ENCODE results near the gene CFAP52.
A peak's percentile ranks its signal among the peaks of the same experiment; 100 is the strongest.
"Not testable (repeated sequence)": the region's sequence is repeated elsewhere in the genome, so short reads cannot be mapped to it uniquely, and the experiment has no call there.

CFAP52 gene

DNA sequence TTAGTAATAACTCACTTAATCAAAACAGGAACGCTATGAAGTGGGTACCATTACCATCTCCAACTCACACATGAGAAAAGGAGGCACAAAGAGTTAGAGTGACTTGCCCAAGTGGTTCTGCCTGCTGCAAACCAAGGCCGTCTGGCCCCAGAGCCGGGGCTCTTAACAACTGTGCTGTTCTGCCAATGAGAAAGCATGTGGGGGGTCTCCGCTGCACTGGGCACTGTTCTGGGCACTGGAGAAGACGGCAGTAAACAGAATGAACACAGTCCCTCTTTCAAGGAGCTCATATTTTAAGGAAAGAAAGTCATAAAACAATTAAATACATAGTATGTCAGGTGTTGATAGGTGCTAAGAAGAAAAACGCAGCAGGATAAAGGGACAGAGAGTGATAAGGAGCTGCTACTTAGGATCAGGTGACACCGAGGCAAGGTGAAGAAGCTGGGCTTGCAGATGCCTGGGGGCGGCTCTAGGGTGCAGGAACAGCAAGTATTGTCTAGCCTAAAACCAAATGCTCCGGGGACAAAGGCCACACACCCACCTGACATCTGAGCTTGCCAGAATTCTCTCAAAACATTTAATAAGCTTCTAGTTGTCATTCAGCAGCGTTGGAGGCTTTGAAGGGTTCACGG lies 7.4 kb upstream of the CFAP52 start:
- TF ChIP-seq, protein P1, sequence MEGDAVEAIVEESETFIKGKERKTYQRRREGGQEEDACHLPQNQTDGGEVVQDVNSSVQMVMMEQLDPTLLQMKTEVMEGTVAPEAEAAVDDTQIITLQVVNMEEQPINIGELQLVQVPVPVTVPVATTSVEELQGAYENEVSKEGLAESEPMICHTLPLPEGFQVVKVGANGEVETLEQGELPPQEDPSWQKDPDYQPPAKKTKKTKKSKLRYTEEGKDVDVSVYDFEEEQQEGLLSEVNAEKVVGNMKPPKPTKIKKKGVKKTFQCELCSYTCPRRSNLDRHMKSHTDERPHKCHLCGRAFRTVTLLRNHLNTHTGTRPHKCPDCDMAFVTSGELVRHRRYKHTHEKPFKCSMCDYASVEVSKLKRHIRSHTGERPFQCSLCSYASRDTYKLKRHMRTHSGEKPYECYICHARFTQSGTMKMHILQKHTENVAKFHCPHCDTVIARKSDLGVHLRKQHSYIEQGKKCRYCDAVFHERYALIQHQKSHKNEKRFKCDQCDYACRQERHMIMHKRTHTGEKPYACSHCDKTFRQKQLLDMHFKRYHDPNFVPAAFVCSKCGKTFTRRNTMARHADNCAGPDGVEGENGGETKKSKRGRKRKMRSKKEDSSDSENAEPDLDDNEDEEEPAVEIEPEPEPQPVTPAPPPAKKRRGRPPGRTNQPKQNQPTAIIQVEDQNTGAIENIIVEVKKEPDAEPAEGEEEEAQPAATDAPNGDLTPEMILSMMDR (IDR thresholded peaks at IDR 0.05; ENCODE audit: low read depth, low read length): no peak

DNA sequence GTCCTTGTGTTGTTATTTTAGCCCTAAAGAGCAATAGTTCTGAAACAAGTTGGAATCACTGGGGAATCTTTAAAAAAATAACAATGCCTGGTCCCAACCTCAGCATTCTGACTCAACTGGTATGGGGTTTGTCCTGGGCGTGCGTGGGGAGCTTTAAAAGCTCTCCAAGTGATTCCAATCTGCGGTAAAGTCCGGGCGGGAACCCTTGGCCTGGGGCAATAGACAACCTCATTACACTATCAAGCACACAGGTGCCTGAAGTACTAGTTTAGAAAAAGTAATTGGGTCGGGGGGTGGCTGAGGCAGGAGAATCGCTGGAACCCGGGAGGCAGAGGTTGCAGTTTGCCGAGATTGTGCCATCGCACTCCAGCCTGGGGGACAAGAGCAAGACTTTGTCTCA lies 5.2 kb upstream of the CFAP52 start:
- no peak overlapping the region for H3K4me3 ChIP-seq (ENCODE audit: low read depth, low read length)
- TF ChIP-seq, protein P1 (IDR thresholded peaks at IDR 0.05; ENCODE audit: low read depth, low read length): no peak

More for the DNA sequence above, 7.4 kb upstream of the CFAP52 start:
- no peak overlapping the region for H3K4me3 ChIP-seq (ENCODE audit: low read depth, low read length)

DNA sequence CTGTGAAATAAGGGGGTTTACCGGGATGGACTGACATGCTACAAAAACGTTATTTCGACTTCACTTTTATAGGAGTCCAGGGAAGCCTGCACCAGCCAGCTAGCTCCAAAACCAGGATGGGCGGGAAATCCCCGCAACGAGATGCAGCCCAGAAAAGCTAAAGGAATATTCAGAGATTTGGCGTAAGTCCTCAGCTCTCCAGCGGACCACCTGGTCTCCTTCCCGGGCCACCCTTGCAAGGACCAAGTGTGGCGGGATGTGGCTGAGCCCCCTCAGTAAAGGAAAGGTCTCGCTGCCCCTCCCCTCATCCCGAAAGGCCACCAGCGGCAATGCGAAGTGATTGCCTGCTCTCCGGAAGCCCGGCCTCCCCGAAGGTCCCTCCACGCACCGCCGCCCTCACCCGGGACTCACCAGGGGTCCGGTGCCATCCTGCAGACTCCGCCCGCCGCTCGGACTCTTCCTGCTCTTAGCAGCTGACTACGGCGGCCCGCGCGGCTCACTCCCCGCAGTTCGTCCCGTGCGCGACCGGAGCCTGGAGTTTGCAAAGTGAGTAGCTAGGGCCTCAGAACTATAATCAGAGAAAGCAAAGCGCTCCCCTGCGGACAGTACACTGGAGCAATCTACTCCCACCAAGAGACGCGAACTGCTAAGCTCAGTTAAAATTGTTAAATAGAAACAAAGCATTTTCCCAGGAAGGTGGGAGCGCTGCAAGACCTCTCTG lies 901 bp upstream of the CFAP52 start, which contains the start of gene STX8:
TSS of gene STX8 (minus strand) at position 440 of the 721 bp plus-strand sequence. CDS start at position 428, 12 bp downstream.
- TF ChIP-seq, protein P1 (IDR thresholded peaks at IDR 0.05; ENCODE audit: low read depth, low read length): no peak
- peak within 1 kb of the TSS; percentile 96 for H3K4me3 ChIP-seq (ENCODE audit: low read depth, low read length)

DNA sequence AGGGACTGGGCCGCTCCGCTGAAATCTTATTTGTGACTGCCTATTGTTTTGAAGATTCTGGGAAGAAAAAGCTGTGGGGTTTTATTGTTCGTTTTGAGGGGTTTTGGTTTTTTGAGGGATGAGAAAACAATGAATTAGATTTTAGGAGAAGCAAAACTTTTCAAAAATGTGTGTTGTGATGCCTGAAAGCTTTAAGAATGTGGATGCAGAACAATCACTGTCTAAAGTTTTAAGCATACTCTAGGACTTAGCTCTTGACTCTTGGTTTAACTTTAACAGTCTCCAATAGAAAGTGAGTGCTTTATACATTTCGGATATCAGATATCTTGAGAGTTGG lies 899 bp downstream of the CFAP52 start:
- H3K4me3 ChIP-seq (ENCODE audit: low read depth, low read length): no peak overlapping the region
- TF ChIP-seq, protein P1 (IDR thresholded peaks at IDR 0.05; ENCODE audit: low read depth, low read length): no peak

DNA sequence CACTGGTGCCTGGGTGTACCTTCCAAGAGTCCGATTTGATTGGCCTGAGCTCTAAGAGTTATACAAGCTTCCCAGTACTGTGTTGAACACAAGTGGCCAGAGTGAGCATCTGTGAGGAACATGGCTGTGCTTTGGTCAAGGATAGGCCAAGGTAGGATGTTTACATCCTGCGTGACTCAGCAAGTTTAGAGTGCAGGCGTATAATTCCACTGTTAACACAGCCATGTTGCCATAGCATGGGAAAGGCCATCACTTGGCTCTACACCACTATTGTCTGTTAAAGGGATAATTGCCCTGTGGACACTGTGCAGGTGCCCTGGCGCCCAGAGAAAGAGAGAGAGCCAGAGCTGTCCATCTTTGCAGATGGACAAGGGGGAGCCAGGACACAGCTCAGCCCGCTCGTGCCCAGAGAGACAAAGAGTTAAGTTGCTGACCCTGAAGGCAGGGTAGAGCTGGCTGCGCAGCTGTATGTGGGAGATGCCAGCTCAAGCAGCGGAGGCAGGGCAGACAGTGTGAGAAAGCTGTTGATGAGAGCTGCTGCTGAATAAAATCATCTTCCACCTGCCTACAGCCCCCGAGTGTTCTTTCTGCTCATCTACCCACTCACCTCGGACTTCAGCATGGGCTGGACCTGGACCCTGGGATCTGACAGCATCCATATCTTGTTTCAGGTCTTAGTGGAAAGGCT lies 11.7 kb downstream of the CFAP52 start:
- no peak overlapping the region for H3K4me3 ChIP-seq (ENCODE audit: low read depth, low read length)
- TF ChIP-seq, protein P1 (IDR thresholded peaks at IDR 0.05; ENCODE audit: low read depth, low read length): no peak

DNA sequence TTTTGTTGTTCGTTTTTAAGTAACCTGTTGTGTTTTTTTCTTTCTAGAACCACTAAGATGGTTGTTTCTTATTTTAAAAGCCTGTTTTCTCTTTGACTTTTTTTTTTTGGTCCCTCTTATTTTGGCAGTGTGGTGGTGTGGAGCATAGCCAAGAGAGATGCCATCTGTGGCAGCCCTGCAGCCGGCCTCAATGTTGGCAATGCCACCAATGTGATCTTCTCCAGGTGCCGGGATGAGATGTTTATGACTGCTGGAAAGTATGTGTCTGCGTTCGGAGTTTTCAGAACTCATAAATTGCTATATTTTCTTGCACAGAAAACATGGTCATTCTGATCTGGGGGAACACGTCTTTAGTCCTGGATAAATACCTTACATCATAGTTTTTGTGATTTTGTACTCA lies 17.6 kb downstream of the CFAP52 start:
- TF ChIP-seq, protein P1 (IDR thresholded peaks at IDR 0.05; ENCODE audit: low read depth, low read length): no peak
- H3K4me3 ChIP-seq (ENCODE audit: low read depth, low read length): no peak overlapping the region

DNA sequence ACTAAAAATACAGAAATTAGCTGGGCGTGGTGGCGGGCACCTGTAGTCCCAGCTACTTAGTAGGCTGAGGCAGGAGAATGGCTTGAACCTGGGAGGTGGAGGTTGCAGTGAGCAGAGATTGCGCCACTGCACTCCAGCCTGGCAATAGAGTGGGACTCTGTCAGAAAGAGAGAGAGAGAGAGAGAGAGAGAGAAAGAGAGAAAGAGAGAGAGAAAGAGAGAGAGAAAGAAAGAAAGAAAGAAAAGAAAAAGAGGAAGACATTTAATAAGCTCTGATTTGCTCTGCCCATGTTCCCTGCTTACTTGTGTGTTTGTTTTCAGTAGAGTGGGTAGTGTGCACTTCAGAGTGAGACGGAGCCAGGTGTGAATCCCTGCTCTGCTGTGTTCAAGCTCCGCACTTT lies 21.2 kb downstream of the CFAP52 start:
- H3K4me3 ChIP-seq (ENCODE audit: low read depth, low read length): not testable (repeated sequence)

Data from WI38 (cell line).